ENCODE measurements around the gene AP1AR. TPM values are rescaled to one million over a fixed set of nuclear protein-coding genes. Genes with fewer than 3 reads are reported as not detected.
A peak's percentile ranks its signal among the peaks of the same experiment; 100 is the strongest.
"Not testable (repeated sequence)": the region's sequence is repeated elsewhere in the genome, so short reads cannot be mapped to it uniquely, and the experiment has no call there.

Gene AP1AR
- total RNA-seq, 2 experiments from 2014 or later, result 3.7 to 4.8 TPM

- H3K27me3 Mint-ChIP-seq, result no peaks in the 10 kb centered on the region
- no peak for DNase-seq
- TF ChIP-seq CTCF (IDR thresholded peaks at IDR 0.05), result no peak
- no peak for ATAC-seq (ENCODE audit: poor library complexity)
- peaks cover 46% of the 10 kb centered on the region for H3K36me3 Mint-ChIP-seq (ENCODE audit: low read depth)
- H3K27ac ChIP-seq (ENCODE audit: low read depth in 1 of 2, low read length in 2 of 2), result no peak overlapping the region
- CTCF ChIA-PET, result interaction anchor here (0.6 kb wide), 1 partner anchor 682 kb away, joined by 4 read pairs; no protein-coding TSS in a partner anchor
- POLR2A ChIA-PET, result interaction anchor here (0.6 to 2.3 kb wide), 3 partner anchors 8 to 246 kb away, joined by 3 to 5 read pairs (median 3); no protein-coding TSS in a partner anchor
- H3K36me3 ChIP-seq (ENCODE audit: insufficient read depth, low read length), result peaks cover 32% of the 10 kb centered on the region
- no peak overlapping the region for H3K4me3 ChIP-seq (ENCODE audit: low read length)
- H3K4me3 Mint-ChIP-seq, result no peak overlapping the region
- peaks cover 23% of the 10 kb centered on the region for H3K4me1 ChIP-seq (ENCODE audit: insufficient read depth, low read length)
- H3K27ac Mint-ChIP-seq, result peak overlapping the region; percentile 87
- H3K4me1 Mint-ChIP-seq (ENCODE audit: low read depth), result peaks cover 76% of the 10 kb centered on the region
- H3K9me3 Mint-ChIP-seq, result peaks cover 2% of the 10 kb centered on the region
- intact Hi-C loops (cut with DNase I, micrococcal nuclease), result loop anchor here in 1 of 2 experiments (5.0 to 10.0 kb wide), 4 partner anchors 43 to 1484 kb away; partner anchors contain the start of genes CAMK2D, LARP7 and ZGRF1
- no peaks in the 10 kb centered on the region for H3K27me3 ChIP-seq (ENCODE audit: control insufficient read depth in 1 of 2, insufficient read depth in 2 of 2, low read length in 2 of 2)
- H3K9me3 ChIP-seq (ENCODE audit: control insufficient read depth in 1 of 2, insufficient read depth in 1 of 2, low read length in 2 of 2), result no peaks in the 10 kb centered on the region
These were observed 48.9 kb downstream of the AP1AR start for GRCh38 chr4:112280386-112281056.

GRCh38 chr4:112281895-112282398 lies 50.4 kb downstream of the AP1AR start:
- Mint-ChIP-seq H3K27ac (peak overlapping the region; percentile 87), H3K36me3 (ENCODE audit: low read depth) (peaks cover 44% of the 10 kb centered on the region), H3K4me3 (peak overlapping the region; percentile 83), H3K4me1 (ENCODE audit: low read depth) (peaks cover 87% of the 10 kb centered on the region)
- intact Hi-C loops (cut with DNase I, micrococcal nuclease), result loop anchor here in 1 of 2 experiments (5.0 to 10.0 kb wide), 4 partner anchors 45 to 1483 kb away; partner anchors contain the start of genes CAMK2D, LARP7 and ZGRF1
- CTCF ChIA-PET; H3K9me3 Mint-ChIP-seq; H3K27ac ChIP-seq (ENCODE audit: low read depth in 1 of 2, low read length in 2 of 2); H3K27me3 ChIP-seq (ENCODE audit: control insufficient read depth in 1 of 2, insufficient read depth in 2 of 2, low read length in 2 of 2); H3K9me3 ChIP-seq (ENCODE audit: control insufficient read depth in 1 of 2, insufficient read depth in 1 of 2, low read length in 2 of 2); ATAC-seq (ENCODE audit: poor library complexity); H3K27me3 Mint-ChIP-seq; H3K4me3 ChIP-seq (ENCODE audit: low read length); DNase-seq: not testable (repeated sequence)
- H3K4me1 ChIP-seq (ENCODE audit: insufficient read depth, low read length), result peaks cover 34% of the 10 kb centered on the region
- H3K36me3 ChIP-seq (ENCODE audit: insufficient read depth, low read length), result peaks cover 19% of the 10 kb centered on the region
- POLR2A ChIA-PET, result interaction anchor here (0.8 kb wide), 1 partner anchor 50 kb away, joined by 3 read pairs; no protein-coding TSS in a partner anchor

GRCh38 chr4:112282860-112283667 lies 51.5 kb downstream of the AP1AR start:
- no peak for ATAC-seq (ENCODE audit: poor library complexity)
- ChIA-PET CTCF (no interaction called here), POLR2A (interaction anchor here (0.5 to 1.9 kb wide), 3 partner anchors 9 to 51 kb away, joined by 3 to 5 read pairs (median 5); partner anchors contain the start of gene AP1AR)
- Mint-ChIP-seq H3K27ac (peak overlapping the region; percentile 87), H3K4me3 (peak overlapping the region; percentile 83), H3K4me1 (ENCODE audit: low read depth) (peaks cover 88% of the 10 kb centered on the region), H3K36me3 (ENCODE audit: low read depth) (peaks cover 34% of the 10 kb centered on the region), H3K27me3 (no peaks in the 10 kb centered on the region), H3K9me3 (peaks cover 2% of the 10 kb centered on the region)
- Histone ChIP-seq H3K27ac (ENCODE audit: low read depth in 1 of 2, low read length in 2 of 2) (no peak overlapping the region), H3K4me1 (ENCODE audit: insufficient read depth, low read length) (peaks cover 44% of the 10 kb centered on the region), H3K27me3 (ENCODE audit: control insufficient read depth in 1 of 2, insufficient read depth in 2 of 2, low read length in 2 of 2) (no peaks in the 10 kb centered on the region), H3K9me3 (ENCODE audit: control insufficient read depth in 1 of 2, insufficient read depth in 1 of 2, low read length in 2 of 2) (peaks cover 0 to 4% of the 10 kb centered on the region in 2 experiments), H3K36me3 (ENCODE audit: insufficient read depth, low read length) (peaks cover 9% of the 10 kb centered on the region), H3K4me3 (ENCODE audit: low read length) (peak overlapping the region; percentile 78)
- DNase-seq, result no peak
- intact Hi-C loops (cut with DNase I, micrococcal nuclease), result loop anchor here in 1 of 2 experiments (5.0 to 10.0 kb wide), 4 partner anchors 46 to 1482 kb away; partner anchors contain the start of genes CAMK2D, LARP7 and ZGRF1
- no peak for TF ChIP-seq CTCF (IDR thresholded peaks at IDR 0.05)

Measured in CD4-positive, alpha-beta T cell (primary cell).